Heart left ventricle (tissue), 16 donors: ENCODE results near the gene PDCD1. TPM values are rescaled to one million over a fixed set of nuclear protein-coding genes. Genes with fewer than 3 reads are reported as not detected.

ENCODE experiments used
- ATAC-seq, 4 donors: fragments of 200-7000 bp; cut with Tn5 transposase; one replicate each; pipeline ENCODE4 v1.9.1; 2020 to 2022; ENCODE audit warnings: moderate library complexity in 4 of 4, mild to moderate bottlenecking in 3 of 4, moderate number of reproducible peaks in 1 of 4
- DNase-seq, 5 donors: peaks; one replicate each; pipeline ENCODE4 v3.0.0-alpha.2; 2020
- H3K27ac ChIP-seq, 12 donors: fragments of 200-600 bp; sonication (generic) in 4 of 12; one replicate each; pipeline versions ENCODE4 v1.5.0 to v1.8.0; 2016 to 2022; ENCODE audit warnings: mild to moderate bottlenecking in 2 of 12
- H3K27me3 ChIP-seq, 9 donors: fragments of 200-600 bp; sonication (generic) in 2 of 9; one replicate each; pipeline versions ENCODE4 v1.5.1 to v1.8.0; 2016 to 2022; ENCODE audit warnings: mild to moderate bottlenecking in 3 of 9
- H3K36me3 ChIP-seq, 9 donors: fragments of 200-600 bp; sonication (generic) in 2 of 9; one replicate each; pipeline versions ENCODE4 v1.5.0 to v1.8.0; 2018 to 2022; ENCODE audit warnings: mild to moderate bottlenecking in 2 of 9
- H3K4me1 ChIP-seq, 12 donors: fragments of 200-600 bp; sonication (generic) in 4 of 12; one replicate each; pipeline versions ENCODE4 v1.5.0 to v1.8.0; 2016 to 2022; ENCODE audit warnings: mild to moderate bottlenecking in 3 of 12
- H3K4me3 ChIP-seq, 12 donors: fragments of 200-600 bp; sonication (generic) in 4 of 12; one replicate each; pipeline versions ENCODE4 v1.5.0 to v1.8.0; 2017 to 2022; ENCODE audit warnings: mild to moderate bottlenecking in 9 of 12, moderate library complexity in 4 of 12
- H3K9me3 ChIP-seq, 12 donors: fragments of 200-600 bp; sonication (generic) in 4 of 12; one replicate each; pipeline versions ENCODE4 v1.5.0 to v1.8.0; 2016 to 2022; ENCODE audit warnings: mild to moderate bottlenecking in 1 of 12
- POLR2A ChIP-seq, 2 donors: fragments of 450-650 bp; IDR thresholded peaks; one replicate each; pipeline ENCODE4 v1.6.1; 2017; ENCODE audit warnings: antibody characterized with exemption in 2 of 2, mild to moderate bottlenecking in 2 of 2, moderate library complexity in 2 of 2
- WGBS, 4 donors: extraction: QIAGEN DNeasy Blood & Tissue Kit in 2 of 4; methylation state at CpG; one replicate each; pipeline versions ENCODE4 v1.1.5 to v1.1.7; 2013 to 2018; 5-methylcytosine and 5-hydroxymethylcytosine counted together
- intact Hi-C, 10 donors: fragments of 100-400 bp; cut with DNase I; formaldehyde crosslinking; loops; one replicate each; pipeline versions ENCODE4 v1.11.1 to v1.14.2; 2022
- polyA plus RNA-seq, 2 donors: library from polyadenylated mRNA; stranded (reverse); fragments of 200-250 nt; gene quantifications; one replicate each; pipeline ENCODE4 v1.2.3, GENCODE V29; 2013
- total RNA-seq, 9 donors: library from RNA; depleted of rRNA in 2 of 9; stranded (reverse); fragments of >200 nt in 2 of 9; fragmentation: NEBNext Ultra II Directional in 3 of 9; extraction: Animal tissue kit (Norgen Biotek cat#: 25700) in 3 of 9; gene quantifications; one replicate each; pipeline versions ENCODE4 v1.1.0 to v1.2.4, GENCODE V29; 2016 to 2023
- TF ChIP-seq, protein P1 (sequence below), 12 donors: fragments of 200-600 bp; sonication (generic) in 4 of 12; IDR thresholded peaks; one replicate each; pipeline versions ENCODE4 v1.5.0 to v1.8.0; 2018 to 2022; ENCODE audit warnings: antibody characterized with exemption in 12 of 12, mild to moderate bottlenecking in 5 of 12
- donor health status: ischemic (EF 13 %, LVEDD 7.1; RV severe dilation, severe dysfunction).
- donor health status: healthy with polysubstance abuse.
- donor health status: DM: no; HTN: yes; CAD: no.
- donor health status: DM: no; HTN: no; CAD: no.
- donor health status: ischemic (EF 25% LVEDD 6.9; RV normal size, moderate dysfunction).
- donor health status: ischemic (EF 25% LVEDD 5.7; RV mildly dilated, moderate dysfunction).
- donor health status: healthy.
- donor health status: DM: yes; HTN: yes; CAD: no.
- donor health status: ischemic (EF 35%, LVEDD 5.7; RV mildly dilated, moderate dysfunction).
- donor health status: nonischemic (EF 11% LVEDD 7.7; RV severe dilation, severe dysfunction).
- donor health status: DM: yes; HTN: yes; CAD: no.
- donor health status: PGD.
- donor health status: ischemic (EF 29% LVEDD 5.4; RV normal size, mild dysfunction).
- donor health status: nonischemic (EF 23%, LVEDD 6.1; RV moderate dilation, normal function).

PDCD1 gene
- total and polyA plus RNA-seq, 11 donors, result 0.27 to 7.6 (median 1.4) TPM

DNA sequence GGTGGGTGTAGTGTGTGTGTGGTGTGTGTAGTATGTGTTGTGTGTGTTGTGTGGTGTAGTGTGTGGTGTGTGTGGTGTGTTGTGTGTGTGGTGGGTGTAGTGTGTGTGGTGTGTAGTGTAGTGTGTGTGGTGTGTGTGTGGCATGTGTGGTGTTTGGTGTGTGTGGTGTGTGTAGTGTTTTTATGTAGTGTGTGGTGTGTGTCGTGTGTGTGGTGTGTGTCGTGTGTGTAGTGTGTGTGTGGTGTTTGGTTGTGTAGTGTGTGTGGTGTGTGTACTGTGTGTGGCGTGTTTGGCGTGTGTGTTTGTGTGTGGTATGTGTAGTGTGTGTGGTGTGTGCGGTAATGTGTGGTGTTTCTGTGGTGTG, 6.1 kb upstream of the PDCD1 start:
- ATAC-seq, result no peak
- TF ChIP-seq POLR2A (IDR thresholded peaks at IDR 0.05), result no peak
- TF ChIP-seq, protein P1, sequence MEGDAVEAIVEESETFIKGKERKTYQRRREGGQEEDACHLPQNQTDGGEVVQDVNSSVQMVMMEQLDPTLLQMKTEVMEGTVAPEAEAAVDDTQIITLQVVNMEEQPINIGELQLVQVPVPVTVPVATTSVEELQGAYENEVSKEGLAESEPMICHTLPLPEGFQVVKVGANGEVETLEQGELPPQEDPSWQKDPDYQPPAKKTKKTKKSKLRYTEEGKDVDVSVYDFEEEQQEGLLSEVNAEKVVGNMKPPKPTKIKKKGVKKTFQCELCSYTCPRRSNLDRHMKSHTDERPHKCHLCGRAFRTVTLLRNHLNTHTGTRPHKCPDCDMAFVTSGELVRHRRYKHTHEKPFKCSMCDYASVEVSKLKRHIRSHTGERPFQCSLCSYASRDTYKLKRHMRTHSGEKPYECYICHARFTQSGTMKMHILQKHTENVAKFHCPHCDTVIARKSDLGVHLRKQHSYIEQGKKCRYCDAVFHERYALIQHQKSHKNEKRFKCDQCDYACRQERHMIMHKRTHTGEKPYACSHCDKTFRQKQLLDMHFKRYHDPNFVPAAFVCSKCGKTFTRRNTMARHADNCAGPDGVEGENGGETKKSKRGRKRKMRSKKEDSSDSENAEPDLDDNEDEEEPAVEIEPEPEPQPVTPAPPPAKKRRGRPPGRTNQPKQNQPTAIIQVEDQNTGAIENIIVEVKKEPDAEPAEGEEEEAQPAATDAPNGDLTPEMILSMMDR (IDR thresholded peaks at IDR 0.05), result no peak
- H3K27me3 ChIP-seq, result peaks cover 8 to 56% (median 27%) of the 10 kb centered on the region in 9 donors
- no peaks in the 10 kb centered on the region for H3K36me3 ChIP-seq
- whole genome bisulfite sequencing, 4 donors, result 93 to 96% (median 95%) methylated on average over 5 of the region's 5 CpGs
- peaks cover 0 to 21% (median 11%) of the 10 kb centered on the region in 12 donors for H3K4me1 ChIP-seq
- no peak overlapping the region for H3K27ac ChIP-seq
- no peak overlapping the region for H3K4me3 ChIP-seq
- DNase-seq, result peak in 3 of 5 donors; percentile 0 to 36 (median 5)
- no peaks in the 10 kb centered on the region for H3K9me3 ChIP-seq
- intact Hi-C loops, result loop anchor here in 2 of 10 donors (5.0 to 10.0 kb wide), 2 partner anchors 110 to 133 kb away; partner anchors contain the start of gene D2HGDH (in 1 of the 2)

DNA sequence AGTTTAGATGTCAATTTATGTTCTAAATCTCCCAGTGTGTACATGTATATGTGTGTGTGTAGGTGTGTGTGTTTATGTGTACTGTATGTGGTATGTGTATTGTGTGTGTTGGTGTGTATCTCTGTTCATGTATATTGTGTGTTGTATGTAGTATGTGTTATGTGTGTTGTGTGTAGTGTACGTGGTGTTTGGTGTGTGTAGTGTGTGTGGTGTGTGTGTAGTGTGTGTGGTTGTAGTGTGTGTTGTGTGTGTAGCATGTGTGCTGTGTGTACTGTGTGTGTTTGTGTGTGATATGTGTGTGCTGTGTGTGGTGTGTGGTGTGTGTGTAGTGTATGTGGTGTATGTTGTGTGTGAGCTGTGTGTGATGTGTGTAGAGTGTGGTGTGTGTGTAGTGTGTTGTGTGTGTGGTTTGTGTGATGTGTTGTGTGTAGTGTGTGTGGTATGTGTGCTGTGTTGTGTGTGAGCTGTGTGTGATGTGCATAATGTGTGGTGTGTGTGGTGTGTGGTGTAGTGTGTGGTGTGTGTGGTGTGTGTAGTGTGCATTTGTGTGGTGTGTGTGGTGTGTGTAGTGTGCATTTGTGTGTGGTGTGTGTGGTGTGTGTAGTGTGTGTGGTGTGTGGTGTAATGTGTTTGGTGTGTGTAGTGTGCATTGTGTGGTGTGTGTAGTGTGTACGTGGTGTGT, 5.6 kb upstream of the PDCD1 start:
- no peaks in the 10 kb centered on the region for H3K36me3 ChIP-seq
- peaks cover 0 to 26% (median 15%) of the 10 kb centered on the region in 12 donors for H3K4me1 ChIP-seq
- H3K27ac ChIP-seq, result no peak overlapping the region
- 68 to 94% (median 93%) methylated on average over 2 of the region's 2 CpGs for WGBS, 4 donors
- DNase-seq (peak in 1 of 5 donors; percentile 5), ATAC-seq (no peak)
- H3K4me3 ChIP-seq, result no peak overlapping the region
- H3K27me3 ChIP-seq, result peaks cover 8 to 56% (median 27%) of the 10 kb centered on the region in 9 donors
- intact Hi-C loops, result loop anchor here in 2 of 10 donors (5.0 to 10.0 kb wide), 2 partner anchors 110 to 132 kb away; partner anchors contain the start of gene D2HGDH (in 1 of the 2)
- no peaks in the 10 kb centered on the region for H3K9me3 ChIP-seq
- TF ChIP-seq POLR2A (IDR thresholded peaks at IDR 0.05), result no peak
- TF ChIP-seq, protein P1 (IDR thresholded peaks at IDR 0.05), result no peak

DNA sequence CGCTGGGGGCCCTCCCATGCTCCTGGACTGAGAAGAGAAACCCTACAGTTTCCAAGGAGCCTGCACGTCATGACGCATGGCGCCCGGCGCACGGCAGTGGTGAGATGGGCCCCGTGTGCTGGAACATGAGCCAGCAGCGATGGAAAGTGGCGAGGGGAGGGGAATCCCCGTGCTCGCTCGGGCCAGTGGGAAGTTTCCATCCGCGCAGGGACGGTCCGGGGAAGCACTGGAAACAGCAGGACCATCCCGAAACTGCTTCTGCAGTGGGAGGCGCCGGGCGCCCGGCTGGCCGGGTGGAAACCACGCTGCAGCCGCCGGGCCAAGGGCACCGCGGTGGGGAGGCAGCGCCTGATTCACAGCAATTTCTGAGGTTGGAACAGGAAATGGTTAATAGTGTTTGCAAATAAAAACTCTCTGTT, 4.9 kb upstream of the PDCD1 start:
- TF ChIP-seq POLR2A (IDR thresholded peaks at IDR 0.05), result no peak
- TF ChIP-seq, protein P1 (IDR thresholded peaks at IDR 0.05), result no peak
- peak in 1 of 4 donors; percentile 1 for ATAC-seq
- 25 to 39% (median 32%) methylated on average over 17 to 29 of the region's 29 CpGs for WGBS, 4 donors
- no peaks in the 10 kb centered on the region for H3K36me3 ChIP-seq
- H3K9me3 ChIP-seq, result no peaks in the 10 kb centered on the region
- H3K4me1 ChIP-seq, result peaks cover 0 to 31% (median 20%) of the 10 kb centered on the region in 12 donors
- H3K27me3 ChIP-seq, result peaks cover 8 to 56% (median 27%) of the 10 kb centered on the region in 9 donors
- H3K27ac ChIP-seq, result peak overlapping the region in 1 of 12 donors; percentile 34
- intact Hi-C loops, result loop anchor here in 2 of 10 donors (5.0 to 10.0 kb wide), 2 partner anchors 109 to 131 kb away; partner anchors contain the start of gene D2HGDH (in 1 of the 2)
- H3K4me3 ChIP-seq, result peak overlapping the region in 2 of 12 donors; percentile 24 to 27
- peak in 3 of 5 donors; percentile 48 to 74 (median 54) for DNase-seq
